T-helper 22 cell (primary cell): ENCODE data around the gene UBTD1.
"Not testable (repeated sequence)": the region's sequence is repeated elsewhere in the genome, so short reads cannot be mapped to it uniquely, and the experiment has no call there.

Source experiments
- DNase-seq: peaks from one replicate; pipeline ENCODE4 v3.0.0-alpha.2; 2020; ENCODE audit warnings: low read depth

UBTD1 gene

DNA sequence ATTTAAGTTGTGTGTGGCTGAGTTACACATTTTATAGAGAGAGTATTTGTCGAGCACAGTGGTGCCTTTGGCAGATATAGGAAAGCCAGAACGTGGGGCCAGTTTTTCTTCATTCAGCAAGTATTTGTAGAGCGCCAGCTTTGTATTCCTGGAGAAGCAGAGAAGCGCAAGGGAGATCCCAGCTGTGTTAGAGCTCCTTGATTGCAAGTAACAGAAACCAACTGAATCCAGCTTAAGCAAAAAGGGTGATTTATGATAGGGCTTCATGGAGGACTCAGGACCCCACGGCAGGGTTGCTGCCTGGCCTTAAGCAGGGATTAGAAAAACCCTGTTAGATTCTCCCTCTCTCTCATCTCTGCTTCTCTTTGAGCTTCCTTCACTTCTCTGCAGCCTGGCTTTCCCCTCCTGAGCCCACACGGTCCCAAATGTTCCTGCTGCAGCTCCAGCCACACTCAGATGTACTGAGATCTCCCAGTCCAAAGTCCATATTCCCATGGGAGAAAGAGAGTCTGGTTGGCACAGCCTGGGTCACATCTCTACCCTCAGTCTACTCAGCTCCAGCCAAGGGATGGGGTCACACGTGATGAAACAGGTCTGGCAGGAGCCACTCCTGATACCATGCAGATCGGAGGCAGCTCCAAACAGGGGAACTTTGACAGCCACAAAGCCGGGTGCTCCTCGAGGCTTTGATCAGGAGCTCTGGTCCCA lies 16.7 kb downstream of the UBTD1 start:
- DNase-seq = no peak

DNA sequence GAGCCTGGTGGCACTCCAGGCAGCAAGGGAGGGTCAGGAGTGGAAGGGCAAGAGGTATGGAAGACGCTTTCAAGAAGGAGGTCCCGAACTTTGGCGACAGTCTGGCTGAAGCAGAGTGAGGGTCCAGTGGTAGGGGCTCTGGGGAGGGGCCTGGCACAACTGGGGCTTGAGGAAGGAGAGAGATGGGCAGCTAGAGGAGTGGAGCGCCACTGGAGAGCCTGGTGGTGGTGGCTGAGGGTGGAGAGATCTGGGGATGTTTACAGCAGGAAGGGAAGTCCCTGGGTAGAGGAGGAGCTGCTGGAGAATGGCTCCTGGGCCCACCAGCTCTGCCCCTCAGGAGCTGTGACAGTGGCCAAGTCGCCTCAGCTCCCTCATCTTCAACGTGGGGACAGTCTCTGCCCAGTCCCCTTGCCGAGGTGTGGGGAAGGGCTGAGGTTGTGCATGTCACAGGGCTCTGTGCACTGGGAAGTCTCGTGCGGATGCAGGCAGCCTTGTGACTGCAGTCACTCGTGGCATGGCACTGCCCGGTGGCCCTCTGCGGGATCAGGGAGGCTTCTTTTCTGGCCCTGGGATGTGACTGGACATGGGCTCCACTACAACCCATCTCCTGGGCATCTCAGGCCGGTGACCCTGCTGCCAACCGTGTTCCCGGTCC lies 18.5 kb downstream of the UBTD1 start:
- no peak for DNase-seq

DNA sequence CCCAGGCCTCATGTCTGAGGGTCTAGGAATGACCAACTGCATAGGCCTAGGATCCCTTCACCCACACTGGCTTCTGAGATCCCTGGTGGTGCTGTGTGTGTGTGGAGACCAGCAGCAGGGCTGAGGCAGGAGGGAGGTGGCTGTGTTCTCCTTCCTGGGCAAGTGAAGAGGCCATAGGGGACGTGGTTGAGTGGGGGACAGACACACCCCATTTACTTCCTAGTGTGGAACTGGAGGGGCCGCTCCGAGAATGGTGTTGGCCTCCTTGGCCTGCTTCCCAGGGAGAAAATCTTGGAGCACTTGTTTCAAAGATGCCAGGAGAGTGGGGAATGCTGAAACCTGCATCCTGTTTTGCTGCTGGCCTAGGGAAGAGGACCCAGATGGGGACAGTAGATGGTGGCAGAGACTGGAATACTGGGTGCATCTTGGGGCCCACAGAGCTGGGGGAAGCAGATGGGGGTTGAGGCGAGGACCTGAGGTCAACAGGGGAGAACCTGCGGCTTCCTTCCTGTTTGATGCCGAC lies 19.1 kb downstream of the UBTD1 start:
- no peak for DNase-seq

- DNase-seq = no peak
These were observed 19.7 kb downstream of the UBTD1 start for GRCh38 chr10:97518301-97519043.

DNA sequence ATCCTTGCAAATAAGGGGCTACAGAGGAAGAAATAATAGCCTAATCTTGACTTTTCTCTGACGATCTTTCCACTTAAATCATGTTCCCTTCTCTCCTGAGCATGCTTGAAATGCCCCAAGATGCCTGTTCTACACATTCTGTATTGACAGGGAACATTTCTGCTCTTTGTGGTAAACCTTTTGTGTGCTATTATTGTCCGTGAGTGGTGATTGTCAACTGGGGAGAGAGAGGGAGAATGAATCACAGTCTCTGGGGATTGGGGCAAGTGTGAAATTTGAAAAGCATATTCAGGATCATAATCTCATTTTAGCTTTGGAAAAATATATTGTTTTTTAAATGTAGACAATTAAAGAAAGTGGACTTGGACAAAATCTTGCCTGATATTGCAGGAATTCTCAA lies 20.6 kb downstream of the UBTD1 start:
- no peak for DNase-seq

DNA sequence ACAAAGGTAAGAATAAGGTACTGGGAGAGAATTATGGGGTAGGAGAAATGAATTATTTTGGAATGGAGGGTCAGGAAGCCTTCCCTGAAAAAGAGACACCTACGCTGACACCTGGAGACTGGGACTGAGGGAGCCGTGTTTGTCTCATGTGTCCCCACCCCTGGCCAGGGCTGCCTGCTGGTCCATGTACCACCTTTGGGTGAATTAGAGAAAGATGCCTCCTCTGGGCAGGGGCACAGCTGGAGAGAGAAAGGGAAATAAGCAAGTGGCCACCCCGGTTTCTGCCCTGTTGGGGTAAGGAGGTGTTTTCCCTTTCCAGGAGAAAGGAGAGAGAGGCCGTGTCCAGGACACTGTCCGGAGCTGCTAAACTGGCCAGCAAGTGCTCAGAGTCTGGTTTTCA lies 21.8 kb downstream of the UBTD1 start:
- DNase-seq = no peak

DNA sequence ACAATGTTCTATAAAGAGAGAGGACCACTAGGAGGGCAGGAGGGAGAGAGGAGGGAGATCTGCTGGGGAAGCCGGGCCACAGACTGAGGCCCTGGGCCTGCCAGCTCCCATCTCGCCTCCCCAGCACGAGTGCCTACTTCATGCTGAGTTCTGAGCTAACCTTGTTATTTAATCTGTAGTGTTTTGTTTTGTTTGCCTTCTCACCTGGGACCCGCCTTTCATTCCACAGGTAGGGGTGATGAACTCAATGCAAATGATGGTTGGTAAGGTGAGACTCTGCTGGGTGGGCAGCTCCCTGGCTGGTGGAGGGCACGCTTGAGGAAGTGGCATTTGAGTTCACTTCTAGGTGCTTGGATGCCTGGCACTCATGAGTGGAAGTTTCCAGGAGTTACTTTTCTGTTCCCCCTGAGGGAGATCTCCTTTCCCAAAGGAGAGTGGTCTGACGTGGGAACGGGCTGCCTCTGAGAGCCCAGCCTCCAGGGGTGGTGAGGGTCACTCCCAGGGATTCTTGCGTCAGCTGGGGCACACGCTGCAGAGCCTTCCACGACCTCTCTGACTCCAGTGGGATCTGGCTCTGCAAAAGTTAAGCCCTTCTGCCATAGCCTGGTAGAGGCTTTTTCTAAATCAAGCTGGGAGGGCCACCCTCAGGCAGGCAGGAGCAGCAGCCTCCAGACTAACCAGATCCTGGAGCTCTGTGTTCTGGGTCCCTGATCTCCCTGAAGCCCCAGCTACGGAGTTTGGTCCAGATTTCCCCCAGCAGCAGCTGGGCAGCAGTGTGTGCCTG lies 22.4 kb downstream of the UBTD1 start:
- DNase-seq = no peak

GRCh38 chr10:97522071-97522470 lies 23.3 kb downstream of the UBTD1 start:
- DNase-seq = no peak

GRCh38 chr10:97522937-97523336 lies 24.2 kb downstream of the UBTD1 start:
- no peak for DNase-seq

GRCh38 chr10:97525086-97525485 lies 26.4 kb downstream of the UBTD1 start:
- no peak for DNase-seq

DNA sequence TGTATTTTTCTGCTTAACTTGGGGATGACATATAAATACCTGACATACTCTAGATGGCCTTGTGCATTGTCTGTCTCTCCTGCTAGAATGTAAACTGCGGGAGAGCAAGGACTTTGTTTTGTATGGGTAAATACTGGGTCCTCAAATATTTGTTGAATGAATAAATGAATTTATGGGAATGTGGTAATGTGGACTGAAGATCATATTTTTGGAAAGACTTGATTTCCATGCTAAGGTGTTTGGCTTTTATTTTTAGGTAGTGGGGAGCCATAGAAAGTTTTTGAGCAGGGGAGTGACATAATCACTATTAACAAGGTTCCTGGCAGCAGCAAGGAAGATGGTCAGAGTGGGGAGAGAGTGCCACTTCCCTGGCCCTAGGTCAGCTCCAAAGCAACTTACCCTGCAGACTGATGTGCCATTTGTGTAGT lies 27.0 kb downstream of the UBTD1 start:
- DNase-seq = no peak

DNA sequence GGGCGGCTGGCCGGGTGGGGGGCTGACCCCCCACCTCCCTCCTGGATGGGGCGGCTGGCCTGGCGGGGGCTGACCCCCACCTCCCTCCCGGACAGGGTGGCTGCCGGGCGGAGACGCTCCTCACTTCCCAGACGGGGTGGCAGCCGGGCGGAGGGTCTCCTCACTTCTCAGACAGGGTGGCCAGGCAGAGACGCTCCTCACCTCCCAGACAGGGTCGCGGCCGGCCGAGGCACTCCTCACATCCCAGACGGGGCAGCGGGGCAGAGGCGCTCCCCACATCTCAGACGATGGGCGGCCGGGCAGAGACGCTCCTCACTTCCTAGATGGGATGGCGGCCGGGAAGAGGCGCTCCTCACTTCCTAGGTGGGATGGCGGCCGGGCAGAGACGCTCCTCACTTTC lies 30.2 kb downstream of the UBTD1 start:
- DNase-seq = not testable (repeated sequence)

DNA sequence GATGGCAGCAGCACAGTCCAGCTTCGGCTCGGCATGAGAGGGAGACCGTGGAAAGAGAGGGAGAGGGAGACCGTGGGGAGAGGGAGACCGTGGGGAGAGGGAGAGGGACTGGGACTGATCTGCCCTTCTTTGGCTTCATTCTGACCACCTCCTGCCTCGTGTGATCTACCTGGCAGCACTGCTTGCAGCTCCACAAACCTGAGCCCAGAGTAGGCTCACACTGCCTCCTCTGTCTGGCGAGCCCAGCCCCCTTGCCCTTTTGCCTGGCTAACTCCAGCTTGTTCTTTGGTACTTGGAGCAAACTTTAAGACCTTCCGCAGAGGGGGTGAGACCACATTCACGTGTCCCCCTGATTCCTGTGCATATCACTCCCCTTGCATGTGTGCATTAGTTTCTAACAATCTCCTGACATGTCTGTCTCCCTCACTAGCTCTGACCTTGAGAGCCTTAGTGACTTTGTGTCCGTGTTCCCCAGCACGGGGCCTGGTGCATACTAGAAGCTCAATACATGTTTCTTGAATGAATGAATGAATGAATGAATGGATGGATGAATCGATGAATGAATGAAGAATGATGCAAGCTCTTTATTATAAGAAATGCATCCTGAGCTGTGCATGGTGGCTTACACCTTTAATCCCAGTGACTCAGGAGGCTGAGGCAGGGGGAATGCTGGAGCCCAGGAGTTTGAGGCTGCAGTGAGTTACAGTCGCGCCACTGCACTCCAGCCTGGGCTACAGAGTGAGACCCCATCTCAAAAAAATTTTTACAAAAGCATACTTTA lies 31.2 kb downstream of the UBTD1 start:
- DNase-seq = no peak

DNA sequence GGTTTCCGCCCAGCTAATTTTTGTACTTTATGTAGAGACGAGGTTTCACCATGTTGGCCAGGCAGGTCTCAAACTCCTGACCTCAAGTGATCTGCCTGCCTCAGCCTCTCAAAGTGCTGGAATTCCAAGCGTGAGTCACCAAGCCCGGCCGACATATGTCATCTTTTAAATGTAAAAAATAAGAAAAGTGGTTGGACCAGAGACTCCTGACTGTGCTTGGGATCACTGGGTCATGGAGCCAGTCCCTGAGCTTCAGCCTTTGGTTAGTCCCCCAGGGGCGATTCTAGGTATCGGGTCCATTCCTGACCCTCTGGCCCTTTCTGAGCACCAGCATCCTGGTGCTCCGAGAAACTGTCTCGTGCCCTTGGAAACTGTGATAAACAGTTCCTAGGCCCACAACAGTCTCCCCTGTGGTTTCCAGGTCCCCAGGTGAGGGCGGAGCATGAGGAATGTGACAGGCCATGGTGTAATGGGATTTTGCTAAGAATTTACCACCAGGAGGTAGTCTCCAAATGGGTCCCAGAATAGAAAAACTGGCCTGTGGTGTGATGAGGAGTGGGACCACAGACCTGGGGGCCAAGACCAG lies 32.8 kb downstream of the UBTD1 start:
- DNase-seq = no peak

DNA sequence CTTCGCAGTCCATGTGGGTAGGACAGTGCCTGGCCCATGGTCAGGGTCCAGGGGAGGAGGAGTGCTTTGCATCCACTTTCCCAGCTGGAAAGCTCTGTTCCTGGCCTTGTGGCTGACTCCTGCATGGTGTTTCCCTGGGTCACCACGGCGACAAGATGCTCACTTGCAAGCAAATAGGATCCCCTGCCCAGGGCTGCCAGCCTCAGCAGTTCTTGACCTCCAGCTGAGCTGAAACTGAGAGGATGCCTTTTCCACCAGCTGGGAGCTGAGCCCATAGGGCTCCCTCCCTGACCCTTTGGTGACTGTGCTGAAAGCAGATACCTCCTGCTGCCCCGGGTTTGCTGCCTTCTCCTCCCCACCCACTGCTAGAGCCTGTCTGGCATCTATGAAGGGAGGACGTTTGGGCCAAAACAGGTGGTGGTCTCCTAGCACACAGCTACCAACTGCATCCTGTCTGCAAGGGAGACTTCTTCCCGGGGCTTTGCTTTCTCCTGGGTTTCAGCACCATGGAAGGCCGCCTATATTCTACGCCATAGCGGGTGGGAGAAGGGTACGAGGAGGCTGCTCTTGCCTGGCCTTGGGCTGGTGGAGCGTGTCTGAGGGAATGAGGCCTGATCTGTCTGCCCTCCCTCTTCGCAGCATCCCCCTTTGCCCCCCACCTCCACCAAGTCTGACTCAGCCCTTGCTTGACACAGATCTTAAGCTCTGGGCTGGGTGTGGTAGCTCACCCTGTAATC lies 34.4 kb downstream of the UBTD1 start:
- DNase-seq = no peak

DNA sequence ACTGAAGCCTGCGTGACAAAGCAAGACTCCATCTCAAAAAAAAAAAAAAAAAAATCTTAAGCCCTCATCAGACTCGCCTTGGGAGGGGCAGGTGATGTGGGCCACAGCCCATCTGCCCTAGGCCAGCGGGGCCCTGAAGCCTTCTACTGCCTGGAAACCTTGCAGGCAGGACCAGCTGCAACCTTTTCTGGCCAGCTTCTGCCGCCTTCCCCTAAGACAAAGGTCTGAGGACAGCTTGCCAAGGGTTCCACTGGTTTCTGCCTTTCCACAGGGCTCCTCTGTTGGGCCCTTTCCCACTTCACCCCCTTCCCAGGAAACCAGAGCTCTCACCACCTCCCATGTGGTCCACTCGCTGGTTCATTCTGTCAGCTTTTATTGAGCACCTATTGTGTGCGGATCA lies 35.2 kb downstream of the UBTD1 start:
- no peak for DNase-seq

DNA sequence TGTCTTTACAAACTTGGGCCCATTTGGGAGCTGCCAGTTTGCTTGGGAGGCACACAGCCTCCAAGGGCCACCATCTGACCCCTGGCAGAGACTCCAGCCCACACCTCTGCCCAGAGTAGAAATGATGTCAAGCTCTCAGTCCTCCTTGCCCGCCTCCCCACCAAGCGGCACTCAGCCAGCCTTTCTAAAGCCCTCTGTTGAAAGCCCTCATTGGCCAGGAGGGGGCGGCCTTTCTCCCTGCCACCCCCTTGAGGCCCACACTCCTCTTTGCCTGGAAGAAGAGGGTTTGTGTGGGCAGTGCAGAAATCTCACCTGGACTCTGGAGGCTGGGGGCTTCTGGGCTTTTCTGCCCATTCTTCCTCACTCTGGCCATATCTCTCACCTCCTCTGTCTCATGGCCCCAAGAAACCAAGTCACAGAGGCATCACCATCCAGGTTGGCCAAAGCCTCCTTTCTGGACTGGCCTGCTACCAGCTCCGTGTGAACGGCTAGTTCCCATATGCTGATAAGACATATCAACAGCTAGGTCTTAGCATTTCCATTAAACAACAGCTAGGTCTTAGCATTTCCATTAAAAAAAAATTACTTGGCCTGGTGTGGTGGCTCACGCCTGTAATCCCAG lies 36.1 kb downstream of the UBTD1 start:
- DNase-seq = no peak

DNA sequence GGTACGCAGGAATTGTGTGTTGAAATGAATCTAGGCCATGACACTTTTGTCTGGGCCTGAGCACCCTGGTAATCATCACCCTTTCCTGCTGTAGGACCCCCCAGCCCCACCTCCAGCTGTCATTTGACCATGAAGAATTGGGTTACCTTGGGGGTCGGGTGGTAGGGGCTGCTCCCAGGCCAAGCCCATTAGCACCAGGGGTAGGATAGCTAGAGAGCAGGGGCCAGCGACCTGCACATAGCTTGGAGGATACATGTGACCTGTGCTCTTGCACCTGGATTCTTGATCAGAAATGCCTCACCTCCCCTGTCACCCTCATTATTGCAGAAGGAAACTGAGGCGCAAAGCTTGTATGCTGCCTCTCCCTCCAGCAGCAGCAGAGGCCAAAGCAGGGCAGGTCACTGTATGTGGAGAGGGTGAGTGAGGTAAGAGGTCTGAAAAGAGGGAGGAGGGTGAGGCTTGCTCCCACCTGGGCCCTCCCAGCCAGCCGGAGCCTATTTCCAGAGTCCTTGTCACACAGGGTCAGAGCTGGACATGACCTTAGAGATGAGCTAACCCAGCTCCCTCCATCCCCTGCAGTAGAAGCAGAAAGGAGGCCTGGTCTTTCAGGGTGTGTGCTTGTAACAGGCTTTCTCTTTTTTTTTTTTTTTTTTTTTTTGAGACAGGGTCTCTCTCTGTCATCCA lies 38.6 kb downstream of the UBTD1 start:
- DNase-seq = no peak

- no peak for DNase-seq
These were observed 39.7 kb downstream of the UBTD1 start for GRCh38 chr10:97538411-97538810.
